Hepatocyte (in vitro differentiated cells): Measurements from ENCODE around the gene KIF1B. TPM values are rescaled to one million over a fixed set of nuclear protein-coding genes. Genes with fewer than 3 reads are reported as not detected.
A peak's percentile ranks its signal among the peaks of the same experiment; 100 is the strongest.

Experiments used
- DNase-seq: peaks from one replicate; pipeline ENCODE4 v3.0.0-alpha.2; 2016; ENCODE audit warnings: low spot score
- H2AFZ ChIP-seq: fragments of 200-600 bp; sonication (generic); 2 replicates; pipeline ENCODE4 v1.6.0; 2016; ENCODE audit warnings: antibody characterized with exemption, mild to moderate bottlenecking
- H3K27ac ChIP-seq: fragments of 200-600 bp; sonication (generic); 2 replicates; pipeline ENCODE4 v1.5.1; 2016; ENCODE audit warnings: mild to moderate bottlenecking
- H3K27me3 ChIP-seq: fragments of 200-600 bp; sonication (generic); 2 replicates; pipeline ENCODE4 v1.6.1; 2016
- H3K36me3 ChIP-seq: fragments of 200-600 bp; sonication (generic); replicated peaks from 2 replicates; pipeline ENCODE4 v1.5.1; 2016; ENCODE audit warnings: low read depth; ENCODE audit not compliant: insufficient read depth
- H3K4me1 ChIP-seq: fragments of 200-600 bp; sonication (generic); 2 replicates; pipeline ENCODE4 v1.5.1; 2016; ENCODE audit warnings: mild to moderate bottlenecking, moderate library complexity; ENCODE audit not compliant: insufficient read depth
- H3K4me2 ChIP-seq: fragments of 200-600 bp; sonication (generic); 2 replicates; pipeline ENCODE4 v1.6.0; 2016
- H3K4me3 ChIP-seq: fragments of 200-600 bp; sonication (generic); 2 replicates; pipeline ENCODE4 v1.5.1; 2016; ENCODE audit warnings: mild to moderate bottlenecking
- H3K79me2 ChIP-seq: fragments of 200-600 bp; sonication (generic); 2 replicates; pipeline ENCODE4 v1.6.0; 2017; ENCODE audit warnings: mild to moderate bottlenecking
- H3K9me2 ChIP-seq: fragments of 200-600 bp; sonication (generic); replicated peaks from 2 replicates; pipeline ENCODE4 v1.6.0; 2017; ENCODE audit warnings: mild to moderate bottlenecking; ENCODE audit not compliant: insufficient read depth
- H3K9me3 ChIP-seq: fragments of 200-600 bp; sonication (generic); 2 replicates; pipeline ENCODE4 v1.5.1; 2016; ENCODE audit warnings: low read depth, mild to moderate bottlenecking
- H4K20me1 ChIP-seq: fragments of 200-600 bp; sonication (generic); 2 replicates; pipeline ENCODE4 v1.6.0; 2016; ENCODE audit warnings: mild to moderate bottlenecking; ENCODE audit not compliant: insufficient read depth, poor library complexity, severe bottlenecking
- CTCF ChIP-seq: fragments of 200-600 bp; sonication (generic); IDR thresholded peaks from 2 replicates; pipeline ENCODE4 v1.5.1; 2016; ENCODE audit warnings: antibody characterized with exemption, mild to moderate bottlenecking; ENCODE audit not compliant: poor library complexity
- EZH2 ChIP-seq: fragments of 200-600 bp; sonication (generic); IDR thresholded peaks from 2 replicates; pipeline ENCODE4 v1.6.1; 2016; ENCODE audit warnings: antibody characterized with exemption, mild to moderate bottlenecking, borderline replicate concordance
- EZH2phosphoT487 ChIP-seq: fragments of 200-600 bp; sonication (generic); IDR thresholded peaks from one replicate; pipeline ENCODE4 v1.6.1; 2018; ENCODE audit warnings: antibody characterized with exemption, mild to moderate bottlenecking, low read depth, moderate library complexity; ENCODE audit not compliant: unreplicated experiment, severe bottlenecking
- WGBS: methylation state at CpG from one replicate; pipeline ENCODE4 v1.1.6; 2016; ENCODE audit warnings: low lambda C conversion rate; ENCODE audit errors: missing lambda C conversion rate; 5-methylcytosine and 5-hydroxymethylcytosine counted together
- polyA plus RNA-seq: library from polyadenylated mRNA; unstranded; fragments of >200 nt; fragmentation: Nextera tagmentation; extraction: Ambion mirVana; gene quantifications from 2 replicates; pipeline ENCODE4 v1.2.1, GENCODE V29; 2016
- total RNA-seq: library from RNA; depleted of rRNA; stranded (reverse); fragments of >200 nt; gene quantifications from 2 replicates; pipeline ENCODE4 v1.2.3, GENCODE V29; 2014

The KIF1B gene
- total and polyA plus RNA-seq, 2 experiments from 2014 or later: 14.6 to 37.0 TPM

GRCh38 chr1:10398278-10398733 lies 187.9 kb downstream of the KIF1B start:
- Histone ChIP-seq H3K36me3 (no peaks in the 10 kb centered on the region), H2AFZ (peak overlapping the region; percentile 75)

GRCh38 chr1:10398734-10399443 lies 188.5 kb downstream of the KIF1B start, which contains the start of gene PGD:
Gene PGD, plus strand, starts transcription at chr1:10399064. Its CDS starts 54 bp downstream, at chr1:10399118.
- Histone ChIP-seq H3K4me3 (peak within 1 kb of the TSS; percentile 71), H2AFZ (peak within 1 kb of the TSS; percentile 75), H3K27me3 (no peaks in the 10 kb centered on the region), H4K20me1 (no peaks in the 10 kb centered on the region), H3K4me1 (peaks cover 11% of the 10 kb centered on the region), H3K36me3 (no peaks in the 10 kb centered on the region), H3K9me3 (no peaks in the 10 kb centered on the region), H3K79me2 (peaks cover 32% of the 10 kb centered on the region), H3K4me2 (peak within 1 kb of the TSS; percentile 90), H3K27ac (peak within 1 kb of the TSS; percentile 96), H3K9me2 (no peaks in the 10 kb centered on the region)
- 1% methylated on average over 71 of the region's 76 CpGs for WGBS
- TF ChIP-seq CTCF: no peak
- no peak for TF ChIP-seq EZH2
- TF ChIP-seq EZH2phosphoT487: no peak
- peak; percentile 99 for DNase-seq

More at GRCh38 chr1:10398278-10398733, 187.9 kb downstream of the KIF1B start:
- Histone ChIP-seq H3K9me3 (no peaks in the 10 kb centered on the region), H3K27me3 (no peaks in the 10 kb centered on the region), H3K27ac (peak overlapping the region; percentile 31), H3K79me2 (peaks cover 29% of the 10 kb centered on the region), H4K20me1 (no peaks in the 10 kb centered on the region), H3K9me2 (no peaks in the 10 kb centered on the region), H3K4me3 (peak overlapping the region; percentile 59), H3K4me1 (peaks cover 11% of the 10 kb centered on the region), H3K4me2 (peak overlapping the region; percentile 90)
- under 1% methylated on average over 34 of the region's 34 CpGs for WGBS
- TF ChIP-seq CTCF (no peak), EZH2 (no peak), EZH2phosphoT487 (no peak)
- DNase-seq: no peak

- Histone ChIP-seq H3K9me3 (no peaks in the 10 kb centered on the region), H3K79me2 (peaks cover 34% of the 10 kb centered on the region), H2AFZ (peak overlapping the region; percentile 67), H3K4me3 (peak overlapping the region; percentile 71), H3K36me3 (no peaks in the 10 kb centered on the region), H3K9me2 (no peaks in the 10 kb centered on the region), H3K27me3 (no peaks in the 10 kb centered on the region), H4K20me1 (no peaks in the 10 kb centered on the region), H3K27ac (peak overlapping the region; percentile 96), H3K4me2 (peak overlapping the region; percentile 86), H3K4me1 (peaks cover 11% of the 10 kb centered on the region)
- peak; percentile 34 for DNase-seq
- TF ChIP-seq EZH2 (no peak), EZH2phosphoT487 (no peak), CTCF (no peak)
- 1% methylated on average over 38 of the region's 42 CpGs for WGBS
Measured at GRCh38 chr1:10399444-10399941, 189.1 kb downstream of the KIF1B start.
